H1 (cell line): ENCODE data around the gene PRSS12. TPM values are rescaled to one million over a fixed set of nuclear protein-coding genes. Genes with fewer than 3 reads are reported as not detected.

Experiments used
- CTCF ChIA-PET: fragments of 300-600 bp; sonication (Branson Sonifier 250); formaldehyde crosslinking; loops from one replicate; lab custom pipeline; 2021; ENCODE audit not compliant: partially characterized antibody; lab: Charles Lee
- POLR2A ChIA-PET: fragments of 300-600 bp; sonication (Branson Sonifier 250); formaldehyde crosslinking; loops from one replicate; lab custom pipeline; 2021; ENCODE audit warnings: inconsistent platforms; ENCODE audit not compliant: partially characterized antibody; lab: Charles Lee
- DNase-seq, 2 experiments: peaks; one replicate each; pipeline versions ENCODE4 v3.0.0 to v3.0.0-alpha.2; 2010 to 2022; ENCODE audit warnings: low spot score in 2 of 2, low read depth in 1 of 2, mixed read lengths in 1 of 2
- FAIRE-seq: peaks from 2 replicates; lab custom pipeline; 2011; peaks lifted over from hg19 to GRCh38; lab: Jason Lieb, UNC
- H2AFZ ChIP-seq: 2 replicates; pipeline ENCODE4 v1.8.1; 2012; ENCODE audit warnings: low read length, inconsistent platforms
- H2AK5ac ChIP-seq: 2 replicates; pipeline ENCODE4 v1.6.1; 2013; ENCODE audit warnings: low read depth, low read length
- H2BK120ac ChIP-seq: replicated peaks from 2 replicates; pipeline ENCODE3; 2013; ENCODE audit warnings: low read depth, low read length, inconsistent platforms
- H2BK12ac ChIP-seq: 2 replicates; pipeline ENCODE4 v1.6.1; 2013; ENCODE audit warnings: low read depth, low read length
- H2BK15ac ChIP-seq: 2 replicates; pipeline ENCODE4 v1.6.1; 2013; ENCODE audit warnings: low read length
- H2BK20ac ChIP-seq: 2 replicates; pipeline ENCODE4 v1.6.1; 2013; ENCODE audit warnings: low read length
- H2BK5ac ChIP-seq: 2 replicates; pipeline ENCODE4 v1.6.1; 2013; ENCODE audit warnings: low read depth, low read length
- H3K14ac ChIP-seq: 2 replicates; pipeline ENCODE4 v1.6.1; 2013; ENCODE audit warnings: inconsistent platforms; ENCODE audit not compliant: insufficient read length
- H3K18ac ChIP-seq: 2 replicates; pipeline ENCODE4 v1.6.1; 2013; ENCODE audit warnings: low read length; ENCODE audit errors: extremely low read depth
- H3K23ac ChIP-seq: 2 replicates; pipeline ENCODE4 v1.6.1; 2013; ENCODE audit warnings: inconsistent platforms; ENCODE audit not compliant: insufficient read length
- H3K23me2 ChIP-seq: 2 replicates; pipeline ENCODE4 v1.6.1; 2013; ENCODE audit warnings: low read depth, low read length
- H3K27ac ChIP-seq: 2 replicates; pipeline ENCODE4 v1.6.1; 2011; ENCODE audit warnings: low read depth, low read length, inconsistent platforms
- H3K27me3 ChIP-seq, 4 experiments: replicated peaks in 1 of 4; 1 replicate in 1 of 4; 2 replicates in 3 of 4; pipeline versions ENCODE4 v1.6.1 to v1.8.1; 2011 to 2013; ENCODE audit warnings: low read length in 3 of 4, mild to moderate bottlenecking in 3 of 4, inconsistent platforms in 2 of 4, mixed read lengths in 2 of 4, moderate library complexity in 1 of 4; ENCODE audit not compliant: control insufficient read depth in 3 of 4, insufficient read depth in 3 of 4; ENCODE audit errors: extremely low read depth in 1 of 4
- H3K36me3 ChIP-seq, 4 experiments: 2 replicates each; pipeline versions ENCODE4 v1.6.1 to v1.8.1; 2011 to 2013; ENCODE audit warnings: mild to moderate bottlenecking in 4 of 4, low read length in 3 of 4, moderate library complexity in 2 of 4, control low read depth in 1 of 4, inconsistent platforms in 1 of 4; ENCODE audit not compliant: insufficient read depth in 4 of 4, control insufficient read depth in 2 of 4
- H3K4ac ChIP-seq: replicated peaks from 2 replicates; pipeline ENCODE3; 2013; ENCODE audit warnings: low read length, low read depth, mixed read lengths, inconsistent platforms; ENCODE audit not compliant: insufficient read length
- H3K4me1 ChIP-seq, 4 experiments: replicated peaks in 1 of 4; 1 replicate in 1 of 4; 2 replicates in 3 of 4; pipeline versions ENCODE4 v1.6.1 to v1.8.1; 2011 to 2013; ENCODE audit warnings: low read length in 3 of 4, inconsistent platforms in 2 of 4, mixed read lengths in 1 of 4; ENCODE audit not compliant: insufficient read depth in 4 of 4, control insufficient read depth in 3 of 4
- H3K4me2 ChIP-seq, 2 experiments: 2 replicates each; pipeline versions ENCODE4 v1.6.1 to v1.8.1; 2011 to 2013; ENCODE audit warnings: low read depth in 2 of 2, low read length in 2 of 2, control low read depth in 1 of 2, inconsistent platforms in 1 of 2, mild to moderate bottlenecking in 1 of 2; ENCODE audit not compliant: insufficient read depth in 1 of 2
- H3K4me3 ChIP-seq, 4 experiments: fragments of 200-600, 300-600 bp in 1 of 4; sonication (generic), shearing (Covaris generic), sonication (Bioruptor Twin) in 1 of 4; 2 replicates each; pipeline versions ENCODE4 v1.5.1 to v1.8.1; 2011 to 2016; ENCODE audit warnings: low read length in 4 of 4, low read depth in 3 of 4, control low read depth in 2 of 4, inconsistent platforms in 2 of 4, mild to moderate bottlenecking in 2 of 4, mixed read lengths in 1 of 4, moderate library complexity in 1 of 4; ENCODE audit not compliant: insufficient read depth in 2 of 4; ENCODE audit errors: extremely low read depth in 1 of 4
- H3K56ac ChIP-seq: replicated peaks from 2 replicates; pipeline ENCODE3; 2013; ENCODE audit warnings: low read depth, mild to moderate bottlenecking, mixed read lengths, low read length, inconsistent platforms; ENCODE audit not compliant: insufficient read length
- H3K79me1 ChIP-seq: 2 replicates; pipeline ENCODE4 v1.6.1; 2013; ENCODE audit warnings: low read depth, low read length, control low read depth
- H3K79me2 ChIP-seq, 2 experiments: 2 replicates each; pipeline versions ENCODE4 v1.6.1 to v1.8.1; 2012 to 2013; ENCODE audit warnings: low read length in 2 of 2, mild to moderate bottlenecking in 2 of 2, inconsistent platforms in 1 of 2; ENCODE audit not compliant: insufficient read depth in 2 of 2, control insufficient read depth in 1 of 2
- H3K9ac ChIP-seq, 4 experiments: replicated peaks in 1 of 4; 1 replicate in 1 of 4; 2 replicates in 3 of 4; pipeline versions ENCODE4 v1.6.1 to v1.8.1; 2011 to 2013; ENCODE audit warnings: low read depth in 3 of 4, low read length in 3 of 4, control low read depth in 2 of 4, mild to moderate bottlenecking in 2 of 4, moderate library complexity in 2 of 4, inconsistent platforms in 1 of 4; ENCODE audit errors: extremely low read depth in 1 of 4
- H3K9me3 ChIP-seq, 2 experiments: 2 replicates each; pipeline versions ENCODE4 v1.6.1 to v1.8.1; 2012 to 2013; ENCODE audit warnings: mild to moderate bottlenecking in 2 of 2, moderate library complexity in 2 of 2, control low read depth in 1 of 2, inconsistent platforms in 1 of 2, low read depth in 1 of 2, low read length in 1 of 2, mixed read lengths in 1 of 2; ENCODE audit not compliant: insufficient read depth in 2 of 2
- H4K20me1 ChIP-seq, 2 experiments: replicated peaks in 1 of 2; 2 replicates each; pipeline versions ENCODE3 to v1.8.1; 2011 to 2013; ENCODE audit warnings: inconsistent platforms in 2 of 2, low read length in 2 of 2, mild to moderate bottlenecking in 1 of 2; ENCODE audit not compliant: insufficient read depth in 2 of 2, control insufficient read depth in 1 of 2
- H4K5ac ChIP-seq: 2 replicates; pipeline ENCODE4 v1.6.1; 2013; ENCODE audit warnings: low read length, low read depth, mixed read lengths, inconsistent platforms; ENCODE audit not compliant: insufficient read length
- H4K8ac ChIP-seq: 2 replicates; pipeline ENCODE4 v1.8.0; 2013; ENCODE audit warnings: mild to moderate bottlenecking, moderate library complexity, low read length, inconsistent platforms; ENCODE audit not compliant: insufficient read depth; ENCODE audit errors: extremely low read depth
- H4K91ac ChIP-seq: replicated peaks from 2 replicates; pipeline ENCODE3; 2013; ENCODE audit warnings: low read length, mixed read lengths, inconsistent platforms; ENCODE audit not compliant: insufficient read length
- ASH2L ChIP-seq: fragments of 200-600, 300-600 bp; sonication (generic); IDR thresholded peaks from one replicate; pipeline ENCODE4 v1.7.1; 2017; ENCODE audit warnings: low read length
- CTBP2 ChIP-seq: IDR thresholded peaks from 2 replicates; pipeline ENCODE4 v1.7.0; 2011; ENCODE audit warnings: borderline replicate concordance, mild to moderate bottlenecking, moderate library complexity, mixed read lengths, low read length; ENCODE audit not compliant: insufficient read depth, insufficient read length
- GTF2F1 ChIP-seq: IDR thresholded peaks from 2 replicates; pipeline ENCODE4 v1.6.1; 2012; ENCODE audit warnings: low read depth, low read length, improper control_type of control experiment, borderline replicate concordance
- JUN ChIP-seq: IDR thresholded peaks from 2 replicates; pipeline ENCODE4 v1.6.1; 2011; ENCODE audit warnings: low read depth, mild to moderate bottlenecking, improper control_type of control experiment, low read length
- MAX ChIP-seq: IDR thresholded peaks from 2 replicates; pipeline ENCODE4 v1.6.1; 2012; ENCODE audit warnings: inconsistent platforms
- RFX5 ChIP-seq: IDR thresholded peaks from 2 replicates; pipeline ENCODE4 v1.6.1; 2011; ENCODE audit warnings: low read depth, low read length, improper control_type of control experiment, borderline replicate concordance
- RNF2 ChIP-seq: fragments of 200-900, 300-1000 bp; sonication (generic); IDR thresholded peaks from 2 replicates; pipeline ENCODE4 v1.7.1; 2016; ENCODE audit warnings: borderline replicate concordance, low read depth, mild to moderate bottlenecking, antibody characterized with exemption, low read length; ENCODE audit not compliant: poor library complexity, severe bottlenecking; ENCODE audit errors: missing control alignments
- SP2 ChIP-seq: IDR thresholded peaks from 2 replicates; pipeline ENCODE4 v1.6.1; 2012; ENCODE audit warnings: mild to moderate bottlenecking, low read length, inconsistent platforms
- SP4 ChIP-seq: IDR thresholded peaks from 2 replicates; pipeline ENCODE4 v1.6.1; 2012; ENCODE audit warnings: low read length, inconsistent platforms
- TBP ChIP-seq: IDR thresholded peaks from 2 replicates; pipeline ENCODE4 v1.6.1; 2011; ENCODE audit warnings: low read depth, low read length, improper control_type of control experiment
- TEAD4 ChIP-seq: IDR thresholded peaks from 2 replicates; pipeline ENCODE4 v1.6.1; 2012; ENCODE audit warnings: low read depth, low read length, inconsistent platforms, mixed read lengths
- YY1 ChIP-seq: IDR thresholded peaks from 2 replicates; pipeline ENCODE4 v1.6.1; 2011; ENCODE audit warnings: low read depth, mild to moderate bottlenecking, low read length
- WGBS, 2 experiments: shearing (Covaris generic) in 1 of 2; methylation state at CpG; one replicate each; pipeline versions ENCODE4 v1.1.6 to v1.1.7; 2013 to 2015; ENCODE audit warnings: low lambda C conversion rate in 2 of 2, mixed read lengths in 2 of 2, inconsistent platforms in 1 of 2, low coverage in 1 of 2, missing lambda C conversion rate in 1 of 2; ENCODE audit not compliant: insufficient replicate concordance in 2 of 2, insufficient coverage in 1 of 2, insufficient read length in 1 of 2; ENCODE audit errors: extremely low coverage in 1 of 2, missing lambda C conversion rate in 1 of 2; 5-methylcytosine and 5-hydroxymethylcytosine counted together
- polyA plus RNA-seq, 7 experiments: library from polyadenylated mRNA; depleted of rRNA in 3 of 7; stranded (reverse) in 5 of 7; unstranded in 2 of 7; fragments of >200 nt in 5 of 7; fragments of 200-250 nt in 2 of 7; gene quantifications; 1 replicate in 5 of 7; 2 replicates in 1 of 7; 4 replicates in 1 of 7; pipeline versions ENCODE4 v1.2.1 to v1.2.3, GENCODE V29; 2011 to 2013; ENCODE audit warnings: missing spikeins in 2 of 7, mixed read lengths in 2 of 7
- total RNA-seq: library from RNA; stranded (reverse); fragmentation: NEBNext Ultra II Directional; extraction: Animal tissue kit (Norgen Biotek cat#: 25700); gene quantifications from 2 replicates; pipeline ENCODE4 v1.2.1, GENCODE V29; 2021
- TF ChIP-seq, protein P1 (sequence below): IDR thresholded peaks from 2 replicates; pipeline ENCODE4 v1.6.1; 2011; ENCODE audit warnings: low read length, improper control_type of control experiment

The PRSS12 gene
- total and polyA plus RNA-seq, 2 of the 8 experiments (the other 6 are each of a cell fraction or from before 2014, with no cell fraction given), result 2.6 to 9.3 TPM

- no peaks in the 10 kb centered on the region for H3K9me3 ChIP-seq
- H3K18ac ChIP-seq, result no peak overlapping the region
- no peaks in the 10 kb centered on the region for H3K4me1 ChIP-seq
- DNase-seq (no peak), FAIRE-seq (no peak)
- H3K27me3 ChIP-seq, result no peaks in the 10 kb centered on the region
- H4K91ac ChIP-seq, result no peak overlapping the region
- H3K56ac ChIP-seq, result no peak overlapping the region
- H2AK5ac ChIP-seq, result no peak overlapping the region
- H2BK5ac ChIP-seq, result no peak overlapping the region
- no peaks in the 10 kb centered on the region; the same call in 1 of the 2 replicates for H3K23me2 ChIP-seq
- no peak overlapping the region for H3K4ac ChIP-seq
- H3K9ac ChIP-seq, result no peak overlapping the region
- H3K79me2 ChIP-seq, result no peaks in the 10 kb centered on the region
- 91% methylated on average over 1 of the region's 1 CpG; no CpG with 5 or more reads in 1 of the 2 experiments for WGBS, 2 experiments
- H3K23ac ChIP-seq, result no peak overlapping the region
- H2AFZ ChIP-seq, result no peak overlapping the region
- no peak overlapping the region for H3K14ac ChIP-seq
- H3K4me2 ChIP-seq, result no peak overlapping the region
- ChIA-PET CTCF (interaction anchor here (0.7 to 2.4 kb wide), 4 partner anchors 11 to 1392 kb away, joined by 3 to 7 read pairs (median 4); no protein-coding TSS in a partner anchor), POLR2A (no interaction called here)
- no peaks in the 10 kb centered on the region for H4K20me1 ChIP-seq
- H4K5ac ChIP-seq, result no peak overlapping the region
- H4K8ac ChIP-seq, result no peak overlapping the region
- H2BK12ac ChIP-seq, result no peak overlapping the region
- no peak overlapping the region for H2BK120ac ChIP-seq
- no peak overlapping the region for H2BK20ac ChIP-seq
- H3K27ac ChIP-seq, result no peak overlapping the region
- no peaks in the 10 kb centered on the region for H3K79me1 ChIP-seq
- no peak overlapping the region for H2BK15ac ChIP-seq
- H3K36me3 ChIP-seq, result no peaks in the 10 kb centered on the region
- no peak overlapping the region for H3K4me3 ChIP-seq
- TF ChIP-seq RFX5 (no peak), JUN (no peak), TBP (no peak), CTBP2 (no peak), SP2 (no peak), TEAD4 (no peak), GTF2F1 (no peak), MAX (no peak), RNF2 (no peak), SP4 (no peak), YY1 (no peak), ASH2L (no peak)
- TF ChIP-seq, protein P1, sequence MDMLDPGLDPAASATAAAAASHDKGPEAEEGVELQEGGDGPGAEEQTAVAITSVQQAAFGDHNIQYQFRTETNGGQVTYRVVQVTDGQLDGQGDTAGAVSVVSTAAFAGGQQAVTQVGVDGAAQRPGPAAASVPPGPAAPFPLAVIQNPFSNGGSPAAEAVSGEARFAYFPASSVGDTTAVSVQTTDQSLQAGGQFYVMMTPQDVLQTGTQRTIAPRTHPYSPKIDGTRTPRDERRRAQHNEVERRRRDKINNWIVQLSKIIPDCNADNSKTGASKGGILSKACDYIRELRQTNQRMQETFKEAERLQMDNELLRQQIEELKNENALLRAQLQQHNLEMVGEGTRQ, result no peak
Observed at GRCh38 chr4:118235566-118236120, 117.2 kb downstream of the PRSS12 start.
